Activated T-helper 9 cell treated with anti-CD3 and anti-CD28 coated beads, Interleukin-2, amount 50 U/mL, for 16 hours (primary cell): ENCODE results near the gene SPNS3.
A peak's percentile ranks its signal among the peaks of the same experiment; 100 is the strongest.

ENCODE experiments used
- DNase-seq: peaks from one replicate; pipeline ENCODE4 v3.0.0-alpha.2; 2020; ENCODE audit warnings: low read depth

The SPNS3 gene

GRCh38 chr17:4469552-4469951 is 35.8 kb downstream of the SPNS3 start:
- no peak for DNase-seq

- no peak for DNase-seq
Measured at GRCh38 chr17:4472286-4472685, 38.5 kb downstream of the SPNS3 start.

GRCh38 chr17:4474093-4474492 is 40.4 kb downstream of the SPNS3 start:
- no peak for DNase-seq

- no peak for DNase-seq
Measured at GRCh38 chr17:4475001-4475400, 41.3 kb downstream of the SPNS3 start.

GRCh38 chr17:4475463-4475862 is 41.7 kb downstream of the SPNS3 start:
- DNase-seq, result no peak

GRCh38 chr17:4476017-4476416 is 42.3 kb downstream of the SPNS3 start:
- DNase-seq, result no peak

- DNase-seq, result no peak
Measured at GRCh38 chr17:4476511-4477070, 42.9 kb downstream of the SPNS3 start.

- no peak for DNase-seq
Measured at GRCh38 chr17:4477255-4477791, 43.6 kb downstream of the SPNS3 start.

- no peak for DNase-seq
Measured at GRCh38 chr17:4478318-4478830, 44.6 kb downstream of the SPNS3 start.

GRCh38 chr17:4479340-4479981 is 45.7 kb downstream of the SPNS3 start:
- no peak for DNase-seq

- DNase-seq, result no peak
Measured at GRCh38 chr17:4479982-4480751, 46.4 kb downstream of the SPNS3 start.

GRCh38 chr17:4480929-4481898 is 47.5 kb downstream of the SPNS3 start:
- DNase-seq, result no peak

GRCh38 chr17:4482338-4483011 is 48.7 kb downstream of the SPNS3 start:
- no peak for DNase-seq

- no peak for DNase-seq
Measured at GRCh38 chr17:4483012-4483840, 49.5 kb downstream of the SPNS3 start.

- DNase-seq, result peak; percentile 24
Measured at GRCh38 chr17:4485676-4486646, 52.2 kb downstream of the SPNS3 start.

GRCh38 chr17:4487296-4487695 is 53.6 kb downstream of the SPNS3 start:
- no peak for DNase-seq

GRCh38 chr17:4487820-4488716 is 54.3 kb downstream of the SPNS3 start:
- DNase-seq, result no peak
